ENCODE results near the gene COL4A3.

Gene COL4A3
- 0.15 to 1.6 (median 0.37) reads per million in 4 donors for total RNA-seq

DNA sequence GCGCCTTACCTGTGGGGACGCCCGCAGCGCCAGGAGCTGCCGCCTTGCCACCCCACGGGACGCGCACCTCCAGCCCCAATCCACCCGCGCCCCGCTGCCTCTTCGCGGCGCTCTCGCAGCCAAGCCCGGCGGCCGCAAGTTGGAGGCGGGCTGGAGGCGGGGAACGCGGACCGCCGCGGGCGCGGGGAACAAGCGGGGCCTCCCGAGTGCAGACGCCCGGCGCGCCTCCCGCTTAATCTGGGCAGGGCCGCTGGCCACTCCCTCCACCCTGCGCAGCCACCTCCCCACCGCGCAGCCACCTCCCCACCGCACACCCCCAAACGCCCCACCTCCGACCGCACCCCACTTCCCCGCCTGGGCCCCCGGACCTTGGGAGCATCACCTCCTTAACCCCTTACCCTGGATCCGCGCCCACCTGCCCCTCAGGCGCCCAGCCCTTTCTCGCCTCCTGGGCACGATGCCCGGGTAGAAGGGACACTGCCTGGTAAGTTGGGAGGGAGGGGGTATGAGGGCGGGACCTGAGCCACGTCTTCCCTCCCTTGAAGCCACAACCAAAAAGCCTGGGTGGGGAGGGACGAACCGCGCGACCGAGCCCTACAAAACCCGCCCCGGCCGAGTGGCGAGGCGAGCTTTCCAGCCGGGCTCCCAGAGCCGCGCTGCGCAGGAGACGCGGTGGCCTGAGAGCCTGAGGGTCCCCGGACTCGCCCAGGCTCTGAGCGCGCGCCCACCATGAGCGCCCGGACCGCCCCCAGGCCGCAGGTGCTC, at the start of gene COL4A3, which contains the start of gene COL4A4:
TSS of gene COL4A3 (plus strand) at position 627 of the 765 bp plus-strand sequence. CDS start at position 730, 103 bp downstream.
TSS of gene COL4A4 (minus strand) at position 208 of the 765 bp plus-strand sequence. CDS start 16,722 bp downstream, outside the sequence.
- peak in 1 of 5 donors; percentile 3 for DNase-seq

DNA sequence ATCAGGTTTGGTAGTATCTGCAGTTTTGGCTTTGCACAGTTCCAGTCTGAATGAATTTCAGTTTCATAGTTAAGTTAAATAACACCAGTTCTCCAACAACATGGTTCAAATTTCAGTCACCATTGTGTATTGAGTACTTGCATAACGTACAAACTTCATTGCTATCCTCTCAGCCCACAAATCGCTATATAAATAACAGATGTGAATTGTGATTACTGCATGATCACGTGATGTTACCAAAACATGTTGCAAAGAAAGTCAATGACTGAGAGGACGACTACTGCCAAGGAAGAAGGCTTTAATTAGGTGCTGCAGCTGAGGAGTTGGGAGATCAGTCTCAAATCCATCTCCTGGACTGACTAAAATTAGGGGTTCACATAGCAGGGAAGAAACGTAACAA, 48.7 kb upstream of the COL4A3 start:
- DNase-seq, result no peak

DNA sequence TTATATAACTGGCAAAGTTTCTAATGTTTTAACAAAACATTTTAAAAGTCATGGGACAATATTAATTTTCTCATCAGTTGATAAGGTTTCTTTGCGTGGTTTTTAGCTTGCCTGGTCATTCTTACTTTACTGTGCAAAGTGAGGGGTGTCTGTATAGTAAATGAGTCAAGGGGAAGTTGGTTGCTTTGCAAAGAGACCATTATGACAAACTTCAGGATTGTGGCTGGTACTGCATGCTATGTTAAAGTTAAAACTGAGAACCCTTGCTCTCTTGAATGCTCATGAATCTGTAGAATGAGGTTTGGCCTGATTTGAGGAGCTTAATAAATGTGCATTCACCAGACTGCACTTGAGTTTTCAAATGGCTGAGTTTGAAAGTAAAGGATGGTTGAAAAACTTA, 47.4 kb upstream of the COL4A3 start:
- no peak for DNase-seq

DNA sequence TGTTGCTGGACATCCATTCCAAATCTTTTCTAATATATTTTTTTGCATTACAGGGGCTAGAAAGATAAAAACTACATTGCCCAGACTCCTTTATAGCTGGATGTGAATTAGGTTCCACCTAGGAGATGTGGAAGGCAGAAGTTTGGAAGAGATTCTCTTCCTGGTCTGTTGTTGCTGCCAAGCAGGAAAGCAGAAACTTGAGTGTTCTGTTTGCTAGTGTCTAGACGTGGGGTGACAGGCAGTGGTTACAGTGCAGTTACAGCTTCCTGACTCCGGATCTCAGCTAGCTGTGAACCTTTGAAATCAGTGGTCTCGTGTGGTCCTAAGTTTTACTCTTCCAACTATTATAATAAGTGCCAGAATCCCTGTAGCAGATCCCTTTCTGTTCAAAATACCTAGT, 46.6 kb upstream of the COL4A3 start:
- DNase-seq, result no peak

DNA sequence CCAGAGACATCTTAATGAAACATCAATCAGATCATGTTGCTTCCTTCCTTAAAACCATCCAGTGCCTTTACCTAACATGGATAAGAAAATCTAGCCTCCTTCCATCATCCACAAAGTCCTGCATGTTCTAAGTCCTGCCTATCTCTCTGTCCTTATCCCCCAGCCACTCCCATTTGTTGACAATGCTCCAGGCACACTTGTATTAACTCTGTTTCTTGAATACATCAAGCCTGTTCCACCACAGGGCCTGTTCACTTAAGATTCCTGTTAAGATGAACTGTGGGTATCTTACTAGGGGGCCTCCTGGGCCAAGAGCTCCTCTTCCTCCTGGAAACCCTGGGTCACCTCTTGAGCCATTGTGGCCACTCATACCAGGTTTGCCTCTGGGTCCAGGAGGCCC, 46.1 kb upstream of the COL4A3 start:
- DNase-seq, result no peak

DNA sequence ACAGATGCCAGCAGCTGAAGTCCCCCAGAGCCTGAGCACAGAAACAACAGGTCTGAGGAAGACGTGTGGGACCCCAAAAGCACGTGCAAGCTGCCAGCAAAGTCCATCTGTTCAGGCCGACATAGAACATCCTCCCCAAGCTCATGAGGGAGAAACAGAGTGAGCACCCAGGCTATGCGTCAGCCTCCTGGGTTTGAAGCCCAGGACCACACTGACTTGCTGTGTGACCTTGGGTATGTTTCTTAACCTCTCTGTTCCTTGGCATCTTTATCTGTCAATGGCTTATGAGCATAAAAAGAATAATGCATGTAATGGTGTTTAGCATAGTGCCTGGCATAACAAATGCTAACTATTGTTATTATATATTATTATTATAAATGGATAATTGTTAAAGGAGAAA, 40.7 kb upstream of the COL4A3 start:
- DNase-seq, result no peak

DNA sequence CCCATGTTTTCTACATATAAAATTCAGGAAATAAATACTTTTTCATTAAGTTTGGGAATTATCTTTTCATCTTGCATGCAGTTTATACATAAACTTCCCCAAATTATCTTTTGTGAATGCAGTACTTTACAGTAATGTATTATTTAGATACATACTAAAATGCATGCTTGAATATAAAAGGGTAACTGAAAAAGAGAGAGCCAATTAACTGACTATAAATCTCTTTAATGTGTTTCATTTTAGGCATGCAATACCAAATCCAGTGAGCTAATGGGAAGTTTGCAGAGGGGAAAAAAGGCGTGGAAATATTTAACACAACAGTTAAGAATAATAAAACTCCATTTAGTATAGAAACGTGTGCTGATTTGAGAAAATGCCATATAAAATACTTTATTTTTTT, 39.6 kb upstream of the COL4A3 start:
- DNase-seq, result no peak

DNA sequence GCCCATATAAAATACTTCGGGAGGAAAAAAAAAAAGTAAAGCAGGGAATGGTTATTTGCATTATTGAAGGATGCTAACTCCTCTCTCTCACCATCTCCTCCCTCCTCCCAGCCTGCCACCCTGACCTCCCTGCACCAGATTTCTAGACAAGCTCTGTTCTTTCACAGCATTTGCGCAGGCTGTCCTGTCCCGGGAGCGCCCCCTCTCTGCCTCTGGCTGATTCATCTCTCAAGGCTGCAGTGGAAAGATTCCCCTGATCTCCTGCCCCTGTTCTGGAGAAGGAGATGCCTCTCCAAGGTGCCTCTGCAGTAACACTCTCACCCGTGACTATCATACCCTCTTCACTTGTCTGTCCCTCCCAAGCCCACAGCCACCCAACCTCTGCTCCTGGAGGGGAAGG, 38.9 kb upstream of the COL4A3 start:
- no peak for DNase-seq

DNA sequence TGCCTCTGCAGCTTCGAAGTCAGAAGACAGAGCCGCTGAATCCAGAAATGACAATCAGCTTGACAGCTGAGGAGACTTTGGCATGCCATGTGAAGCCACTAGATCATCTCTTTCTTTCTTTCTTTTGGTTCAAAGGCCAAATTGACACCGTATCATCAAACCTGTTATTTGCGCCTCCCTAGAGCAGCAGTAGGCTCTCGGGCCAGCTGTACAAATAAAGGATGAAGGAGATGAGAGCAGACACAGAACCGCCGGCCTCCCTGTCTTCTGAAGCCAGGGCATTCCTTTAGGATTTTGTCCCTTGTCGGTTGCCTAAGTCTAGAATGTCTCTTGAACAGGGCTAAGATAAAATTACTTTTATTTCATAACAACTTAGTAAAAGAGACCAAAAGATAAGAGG, 37.2 kb upstream of the COL4A3 start:
- no peak for DNase-seq

DNA sequence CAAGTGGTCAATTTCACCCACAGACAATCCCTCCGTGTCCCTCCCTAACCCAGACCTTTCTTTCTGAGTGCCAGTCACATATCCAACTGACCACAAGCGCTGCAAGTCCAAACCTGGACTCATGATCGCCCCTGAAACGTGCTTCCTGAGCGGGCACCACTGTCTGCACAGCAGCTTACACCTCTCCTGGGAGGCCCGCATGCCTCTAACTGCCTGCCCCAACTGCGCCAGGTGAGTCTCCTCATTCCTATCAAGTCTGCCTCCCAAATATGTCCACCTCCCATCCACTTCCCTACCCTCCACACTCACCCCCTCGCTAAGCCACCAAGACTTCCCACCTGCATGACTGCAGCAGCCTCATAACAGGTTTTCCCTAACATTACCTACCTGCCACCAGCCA, 33.8 kb upstream of the COL4A3 start:
- no peak for DNase-seq

DNA sequence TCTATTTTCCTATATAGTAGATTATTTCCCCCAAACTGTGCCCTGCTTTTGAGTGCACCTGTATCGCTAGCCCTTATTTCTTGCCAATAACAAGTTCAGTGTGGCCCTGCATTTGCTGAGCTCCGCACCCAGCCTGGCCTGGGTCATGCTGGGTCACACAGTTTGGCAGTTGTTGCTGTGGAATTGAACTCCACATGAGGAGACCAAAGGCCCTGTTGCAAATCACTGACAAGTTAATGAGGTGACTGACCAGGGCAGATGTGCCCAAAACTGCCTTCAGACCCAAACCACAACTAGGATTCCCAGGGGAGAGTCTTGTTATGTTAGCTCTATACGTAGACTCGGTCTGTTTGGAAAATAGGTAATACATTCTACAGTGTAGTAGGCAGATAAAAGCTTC, 31.4 kb upstream of the COL4A3 start:
- DNase-seq, result no peak

DNA sequence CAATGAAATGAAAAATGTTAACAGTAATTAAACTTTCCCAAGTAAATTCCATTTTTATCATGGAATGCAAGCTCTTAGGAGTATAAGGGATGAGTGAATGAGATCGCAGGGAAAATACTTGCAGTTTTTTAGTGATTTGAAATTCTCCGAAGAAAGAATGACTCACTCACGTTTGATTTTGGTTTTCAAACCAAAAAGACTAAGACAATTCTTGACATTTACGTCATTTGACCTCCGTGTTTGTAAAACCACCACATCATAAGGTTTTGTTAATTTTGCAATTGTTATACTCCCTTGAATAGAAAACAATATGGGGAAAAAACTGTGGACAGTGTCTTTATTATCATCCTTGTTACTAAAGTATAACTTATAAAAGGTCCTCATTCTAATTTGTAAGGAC, 29.8 kb upstream of the COL4A3 start:
- DNase-seq, result no peak

DNA sequence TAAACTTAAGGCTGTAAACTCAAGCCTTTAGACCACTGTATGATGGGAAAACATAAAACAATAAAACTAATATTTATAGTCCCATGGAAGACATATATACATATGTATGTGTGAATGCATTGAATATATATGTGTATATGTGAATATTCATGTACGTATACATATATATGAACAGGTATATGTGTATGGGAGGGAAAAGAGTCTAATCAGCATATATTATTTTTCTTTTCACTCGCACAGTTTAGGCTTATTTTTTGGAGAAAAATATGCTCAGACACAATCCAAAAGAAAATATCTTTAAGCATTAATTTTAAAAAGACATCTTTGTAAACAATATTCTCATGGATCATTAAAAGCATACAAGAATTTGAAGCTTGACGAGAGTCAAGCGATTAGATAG, 23.1 kb upstream of the COL4A3 start:
- no peak for DNase-seq

DNA sequence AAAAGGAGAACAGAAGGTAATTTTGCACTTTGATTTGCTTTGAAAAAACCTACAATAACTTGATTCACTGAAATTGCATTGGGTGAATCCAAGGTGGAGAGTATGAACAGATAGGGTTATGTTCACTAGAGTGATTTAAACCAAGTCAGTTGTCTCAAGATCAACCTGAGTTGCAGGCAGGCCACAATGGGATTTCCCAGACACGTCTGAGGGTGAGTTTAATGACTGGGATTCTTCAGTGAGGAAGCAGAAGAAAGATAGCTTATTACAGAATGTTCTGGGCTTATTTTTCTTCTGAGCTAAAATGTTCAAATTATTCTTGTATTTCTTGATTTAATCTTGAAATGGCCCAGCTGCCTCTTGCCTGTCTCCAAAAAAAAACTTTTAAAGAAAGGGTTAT, 20.5 kb upstream of the COL4A3 start:
- DNase-seq, result no peak

DNA sequence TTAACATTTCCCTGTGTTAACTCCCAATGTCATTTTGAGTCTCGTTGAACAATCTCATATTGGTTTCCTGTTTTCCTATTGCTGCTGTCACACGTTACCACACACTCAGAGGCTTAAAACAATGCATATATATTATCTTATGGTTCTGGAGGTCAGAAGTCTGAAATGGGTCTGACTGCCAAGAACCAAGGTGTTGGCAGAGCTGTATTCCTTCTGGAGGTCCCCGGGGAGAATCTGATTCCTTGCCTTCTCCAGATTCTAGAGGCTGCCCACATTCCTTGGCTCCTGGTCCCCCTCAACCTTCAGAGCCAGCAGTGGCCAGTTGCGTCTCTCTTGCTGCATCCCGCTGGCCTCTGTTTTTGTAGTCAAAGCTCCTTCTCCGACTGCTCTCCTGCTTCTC, 18.0 kb upstream of the COL4A3 start:
- DNase-seq, result no peak

DNA sequence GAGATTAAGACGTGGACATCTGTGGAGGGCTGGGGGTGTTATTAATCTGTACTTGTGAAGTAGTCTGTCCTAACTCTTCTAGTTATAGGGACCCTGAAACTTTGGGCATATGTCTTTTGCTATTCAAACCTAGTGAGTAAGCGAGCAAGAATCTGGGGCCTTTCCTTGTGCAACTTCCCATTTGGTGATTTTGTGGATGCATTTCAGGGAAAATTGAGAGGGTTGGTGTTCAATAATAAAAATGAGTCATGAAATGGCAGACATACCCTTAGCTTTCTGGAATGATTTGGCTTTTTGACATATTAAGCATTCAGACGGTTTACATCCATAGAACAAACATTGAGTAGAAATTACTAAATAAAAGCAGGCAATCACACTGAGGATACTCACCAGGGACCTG, 17.4 kb upstream of the COL4A3 start:
- no peak for DNase-seq

DNA sequence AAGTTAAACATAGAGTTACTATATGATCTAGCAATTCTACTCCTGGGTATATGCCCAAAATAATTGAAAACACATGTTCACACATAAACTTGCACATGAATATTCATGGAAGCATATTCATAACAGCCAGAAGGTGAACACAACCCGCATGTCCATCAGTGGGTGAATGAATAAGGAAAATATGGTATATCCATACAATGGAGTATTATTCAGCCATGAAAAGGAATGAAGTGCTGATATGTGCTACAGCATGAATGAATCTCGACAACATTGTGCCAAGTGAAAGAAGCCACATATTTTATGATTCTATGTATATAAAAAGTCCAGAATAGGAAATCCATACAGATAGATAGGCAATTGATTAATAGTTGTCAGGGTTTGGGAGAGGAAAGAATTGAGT, 16.3 kb upstream of the COL4A3 start:
- no peak for DNase-seq

DNA sequence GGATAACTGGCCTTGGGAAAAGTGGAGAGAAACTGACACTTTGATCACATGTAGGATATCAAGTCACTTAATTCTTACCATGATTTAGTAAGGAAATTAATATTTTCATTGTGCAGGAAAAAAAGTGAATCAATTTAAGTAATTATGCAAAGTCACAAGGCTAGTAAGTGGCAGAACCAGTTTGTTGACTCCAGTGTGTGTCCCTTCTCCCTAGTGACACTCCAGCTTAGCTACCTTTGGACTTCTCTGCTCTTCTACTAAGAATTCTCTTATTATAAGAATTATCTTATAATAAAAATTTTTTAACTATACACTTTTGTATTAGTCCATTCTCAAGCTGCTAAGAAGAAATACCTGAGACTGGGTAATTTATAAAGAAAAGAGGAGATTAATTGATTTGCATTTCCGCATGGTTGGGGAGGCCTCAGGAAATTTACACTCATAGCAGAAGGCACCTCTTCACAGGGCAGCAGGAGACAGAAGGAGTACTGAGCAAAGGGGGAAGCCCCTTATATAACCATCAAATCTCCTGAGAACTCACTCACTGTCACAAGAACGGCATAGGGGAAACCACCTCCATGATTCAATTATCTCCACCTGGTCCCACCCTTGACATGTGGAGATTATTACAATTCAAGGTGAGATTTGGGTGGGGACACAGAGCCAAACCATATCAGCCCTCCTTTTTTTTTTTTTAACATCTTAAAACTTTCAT, 14.0 kb upstream of the COL4A3 start:
- DNase-seq, result no peak

DNA sequence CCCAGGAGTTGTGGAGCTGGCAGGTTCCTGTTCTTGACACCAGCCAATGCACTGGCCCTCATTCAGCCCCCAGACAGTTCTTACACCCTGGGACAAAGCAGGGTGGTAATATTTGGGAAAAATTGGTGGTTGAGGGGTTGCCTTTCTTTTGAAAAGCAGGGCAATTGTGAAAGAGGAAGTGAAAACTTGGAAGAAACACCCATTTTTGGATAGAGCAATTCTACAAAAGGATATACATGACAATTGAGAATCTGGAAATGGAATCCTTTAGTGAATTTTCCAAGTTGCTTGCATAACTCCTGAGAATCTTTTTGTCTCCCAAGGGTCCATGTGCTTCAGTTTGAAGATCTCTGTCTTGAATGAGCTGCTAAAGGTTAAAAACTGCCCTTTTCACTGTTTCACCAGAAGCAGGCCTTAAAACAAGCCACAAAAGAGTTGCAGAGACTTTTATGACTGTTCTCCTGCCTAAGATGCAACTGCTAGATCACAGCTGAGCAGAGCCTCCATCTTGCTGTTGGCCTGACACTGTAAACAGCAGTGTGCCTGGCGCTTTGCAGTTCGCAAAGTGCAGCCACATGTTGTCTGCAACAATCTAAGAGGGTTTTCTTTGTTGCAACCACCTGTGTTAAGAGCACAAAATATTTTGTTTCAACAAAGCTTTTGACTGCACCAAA, 12.2 kb upstream of the COL4A3 start:
- DNase-seq, result no peak

DNA sequence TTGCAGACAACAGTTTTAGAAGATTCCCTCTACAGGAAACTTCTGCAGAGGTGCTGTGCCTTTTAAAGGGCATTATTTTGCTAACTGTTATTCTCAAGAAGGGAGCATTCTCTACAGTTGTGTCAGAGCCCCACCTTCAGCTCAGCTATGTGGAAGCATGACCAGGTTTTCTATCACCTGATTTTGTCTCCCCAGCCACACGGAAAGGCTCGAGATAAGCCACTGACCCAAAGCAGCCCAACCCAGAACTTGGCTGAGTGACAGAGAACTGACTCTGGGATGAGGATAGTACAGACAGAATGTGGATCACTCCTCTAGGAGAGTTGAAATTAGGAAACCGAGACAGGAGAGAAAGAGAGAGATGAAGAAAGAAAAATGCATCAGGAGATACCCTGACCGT, 11.1 kb upstream of the COL4A3 start:
- DNase-seq, result no peak

DNA sequence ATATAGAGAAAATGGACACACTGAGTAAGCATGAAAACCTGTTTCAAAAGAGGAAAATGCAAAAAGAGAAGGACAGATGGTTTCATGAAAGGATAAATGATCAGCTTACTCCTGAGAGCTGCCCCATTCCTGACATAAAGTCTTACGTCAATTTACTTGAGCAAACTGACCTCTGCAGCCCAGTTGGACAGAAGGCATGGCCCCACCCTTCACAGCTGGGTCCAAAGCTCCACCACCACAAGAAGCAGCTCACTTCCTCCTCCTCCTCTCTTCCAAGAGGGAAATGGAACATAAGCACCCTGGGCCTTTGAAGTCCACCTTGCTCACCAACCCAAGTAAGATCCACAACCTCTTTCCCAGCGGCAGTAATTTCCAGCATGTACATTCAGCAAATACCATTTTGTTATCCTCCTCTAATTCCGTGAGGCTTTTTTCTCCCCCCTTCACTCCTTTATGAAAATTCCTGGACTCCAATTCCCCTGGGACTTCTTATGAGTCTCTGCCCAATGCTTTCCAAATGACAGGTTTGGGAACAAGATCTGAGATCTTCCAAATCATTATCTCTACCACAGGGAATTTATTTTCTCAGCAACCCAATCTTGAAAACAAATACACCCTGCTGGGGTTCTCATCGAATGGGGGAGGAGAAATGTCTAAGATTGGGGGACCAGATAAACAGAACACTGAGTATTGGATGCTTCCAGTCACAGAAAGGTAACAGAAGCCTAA, 10.5 kb upstream of the COL4A3 start:
- no peak for DNase-seq

DNA sequence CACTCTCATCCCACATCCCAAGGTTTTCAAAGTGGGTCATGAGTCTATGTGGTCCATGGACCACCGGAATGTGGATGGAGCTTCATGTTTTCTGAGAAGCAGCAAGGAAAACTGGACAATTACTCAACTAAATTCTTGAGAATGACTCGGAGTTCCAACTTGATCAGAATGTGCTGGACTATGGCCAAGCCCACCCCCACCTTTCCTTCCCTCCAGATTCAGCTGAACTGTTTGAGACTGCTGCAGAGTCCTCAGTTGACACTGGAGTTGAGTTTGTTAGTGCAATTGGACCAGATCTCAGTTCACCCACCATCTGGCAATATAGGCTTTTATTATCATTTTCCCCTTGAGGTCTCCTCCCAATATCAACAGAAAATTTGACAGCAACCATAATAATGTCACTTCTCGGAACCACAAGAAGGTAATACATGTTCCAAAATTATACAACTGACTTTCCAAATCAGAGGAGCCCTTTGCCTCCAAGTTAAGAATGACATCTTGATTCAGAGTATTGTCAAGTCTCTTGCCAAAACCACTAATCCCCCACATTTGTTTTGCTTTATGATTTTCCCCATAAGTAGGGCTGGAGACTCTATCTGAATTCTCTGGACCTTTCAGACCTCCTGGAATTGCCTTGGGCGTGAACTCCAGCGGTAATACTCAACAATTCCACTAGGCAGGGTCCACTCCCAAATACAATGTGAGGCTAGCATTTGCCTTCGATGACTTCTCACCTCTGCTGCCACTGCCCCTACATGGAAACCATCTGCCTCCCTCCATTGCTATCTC, 9.2 kb upstream of the COL4A3 start:
- no peak for DNase-seq
